GM12875 (cell line): ENCODE measurements around the gene NLGN3.

Experiments used
- H3K4me3 ChIP-seq: one replicate; pipeline ENCODE4 v1.5.1; 2011; ENCODE audit warnings: low read depth, low read length, control low read depth
- TF ChIP-seq, protein P1 (sequence below): IDR thresholded peaks from 2 replicates; pipeline ENCODE4 v1.5.1; 2011; ENCODE audit warnings: low read depth, mild to moderate bottlenecking, control low read depth, inconsistent platforms, low read length, moderate library complexity, borderline replicate concordance; ENCODE audit not compliant: insufficient read depth

Gene NLGN3

DNA sequence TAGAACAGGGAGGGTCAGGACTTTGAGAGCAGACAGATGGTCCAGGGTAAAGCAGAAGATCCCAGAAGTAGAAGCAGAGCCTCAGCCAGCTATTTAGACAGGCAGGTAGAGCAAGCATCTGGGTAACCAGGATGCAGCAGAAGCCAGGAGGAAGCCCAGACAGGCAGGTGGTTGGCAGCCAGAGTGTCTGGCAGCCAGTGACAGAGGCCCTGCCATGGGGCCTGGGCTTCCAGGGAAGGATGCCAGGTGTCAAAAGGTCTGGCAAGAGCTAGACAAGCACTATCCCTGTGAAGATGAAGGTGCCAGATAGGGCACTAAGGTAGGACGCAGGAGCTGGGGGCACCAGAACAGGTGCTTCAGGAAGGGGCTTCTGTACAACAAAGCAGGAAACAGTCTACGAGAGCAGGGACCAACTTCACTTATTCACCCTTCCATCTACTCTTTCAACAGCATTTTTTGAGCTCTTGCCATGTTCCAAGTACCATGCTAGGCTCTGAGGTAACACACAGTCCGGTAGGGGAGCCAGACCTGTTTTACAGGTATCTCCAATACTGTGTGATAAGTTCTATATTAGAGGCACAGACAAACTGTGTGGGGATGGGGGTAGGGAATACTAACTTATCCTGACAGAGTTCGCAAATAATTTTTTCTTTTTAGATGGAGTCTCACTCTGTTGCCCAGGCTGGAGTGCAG, 40.3 kb downstream of the NLGN3 start:
- no peak overlapping the region for H3K4me3 ChIP-seq
- TF ChIP-seq, protein P1, sequence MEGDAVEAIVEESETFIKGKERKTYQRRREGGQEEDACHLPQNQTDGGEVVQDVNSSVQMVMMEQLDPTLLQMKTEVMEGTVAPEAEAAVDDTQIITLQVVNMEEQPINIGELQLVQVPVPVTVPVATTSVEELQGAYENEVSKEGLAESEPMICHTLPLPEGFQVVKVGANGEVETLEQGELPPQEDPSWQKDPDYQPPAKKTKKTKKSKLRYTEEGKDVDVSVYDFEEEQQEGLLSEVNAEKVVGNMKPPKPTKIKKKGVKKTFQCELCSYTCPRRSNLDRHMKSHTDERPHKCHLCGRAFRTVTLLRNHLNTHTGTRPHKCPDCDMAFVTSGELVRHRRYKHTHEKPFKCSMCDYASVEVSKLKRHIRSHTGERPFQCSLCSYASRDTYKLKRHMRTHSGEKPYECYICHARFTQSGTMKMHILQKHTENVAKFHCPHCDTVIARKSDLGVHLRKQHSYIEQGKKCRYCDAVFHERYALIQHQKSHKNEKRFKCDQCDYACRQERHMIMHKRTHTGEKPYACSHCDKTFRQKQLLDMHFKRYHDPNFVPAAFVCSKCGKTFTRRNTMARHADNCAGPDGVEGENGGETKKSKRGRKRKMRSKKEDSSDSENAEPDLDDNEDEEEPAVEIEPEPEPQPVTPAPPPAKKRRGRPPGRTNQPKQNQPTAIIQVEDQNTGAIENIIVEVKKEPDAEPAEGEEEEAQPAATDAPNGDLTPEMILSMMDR: no peak

DNA sequence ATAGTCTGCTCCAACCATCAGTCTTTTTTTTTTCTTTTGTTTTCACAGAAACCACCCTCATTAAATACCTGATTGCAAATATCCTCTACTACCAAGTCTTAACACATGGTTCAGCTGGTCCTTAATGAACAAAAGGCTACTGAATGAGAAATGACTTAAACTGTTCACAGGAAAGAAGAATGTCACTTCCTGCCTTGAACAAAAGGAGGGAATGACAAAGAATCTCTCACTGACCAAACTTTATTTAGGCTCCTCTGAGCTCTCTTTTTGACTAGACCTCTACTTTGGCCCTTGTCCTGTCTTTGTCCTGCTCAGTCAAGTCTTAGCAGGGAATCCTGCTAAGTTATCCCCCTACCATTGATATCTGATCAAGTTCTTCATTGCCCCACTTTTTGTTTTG, 46.6 kb downstream of the NLGN3 start:
- no peak overlapping the region for H3K4me3 ChIP-seq
- TF ChIP-seq, protein P1: no peak

GRCh38 chrX:71195964-71196649, 51.5 kb downstream of the NLGN3 start:
- TF ChIP-seq, protein P1: no peak
- H3K4me3 ChIP-seq: no peak overlapping the region

DNA sequence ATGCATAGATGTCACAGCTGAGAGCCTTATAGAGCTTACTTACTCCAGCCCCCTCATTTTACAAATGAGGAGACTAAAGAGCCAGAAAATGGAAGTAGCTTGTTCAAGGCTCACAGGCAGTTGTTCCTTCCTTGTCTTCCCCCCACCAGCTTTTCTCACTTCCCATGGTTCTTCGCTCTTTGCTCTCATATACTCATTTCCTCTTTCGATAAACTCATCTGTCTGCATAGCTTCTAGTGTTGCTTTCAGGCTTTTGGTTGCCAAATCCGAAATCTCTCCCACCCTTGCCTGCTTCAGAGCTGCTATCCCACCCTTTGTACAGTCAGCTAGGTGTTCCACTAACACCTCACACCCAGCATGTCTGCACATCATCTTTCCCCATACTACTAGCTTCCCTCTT, 53.4 kb downstream of the NLGN3 start:
- H3K4me3 ChIP-seq: peak overlapping the region; percentile 33

DNA sequence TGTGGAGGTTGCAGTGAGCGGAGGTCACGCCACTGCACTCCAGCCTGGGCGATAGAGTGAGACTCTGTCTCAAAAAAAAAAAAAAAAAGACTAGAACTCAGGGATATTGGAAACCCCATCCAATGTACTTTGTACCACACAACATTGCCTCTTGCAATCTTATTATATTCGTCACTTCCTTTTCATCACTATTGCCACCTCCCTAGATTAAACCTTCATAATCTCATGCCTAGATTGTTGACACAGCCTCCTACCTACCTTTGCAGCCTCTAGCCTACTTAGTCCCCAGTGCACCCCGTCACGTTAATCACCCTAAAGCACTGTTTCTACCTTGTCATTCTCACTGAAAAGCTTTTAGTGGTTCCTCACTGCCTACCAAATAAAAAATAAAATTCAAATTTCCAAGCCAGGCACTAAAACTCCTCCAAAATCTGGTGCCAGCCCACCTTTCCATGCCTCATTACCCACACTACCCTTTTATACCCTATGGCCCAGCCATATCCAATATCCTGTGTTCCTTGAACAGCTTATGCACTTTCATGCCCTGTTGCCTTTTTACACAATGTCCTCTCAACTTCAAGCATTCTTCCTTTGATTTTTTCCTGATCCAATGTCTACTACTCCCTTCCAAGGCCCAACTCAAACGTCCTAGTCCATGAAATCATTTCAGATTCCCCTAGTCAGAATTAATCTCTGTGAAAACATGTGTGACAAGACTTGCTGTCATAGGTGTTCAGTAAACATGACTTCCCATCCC, 54.8 kb downstream of the NLGN3 start:
- TF ChIP-seq, protein P1: no peak
- no peak overlapping the region for H3K4me3 ChIP-seq

More for the DNA sequence above, 53.4 kb downstream of the NLGN3 start:
- TF ChIP-seq, protein P1: no peak

DNA sequence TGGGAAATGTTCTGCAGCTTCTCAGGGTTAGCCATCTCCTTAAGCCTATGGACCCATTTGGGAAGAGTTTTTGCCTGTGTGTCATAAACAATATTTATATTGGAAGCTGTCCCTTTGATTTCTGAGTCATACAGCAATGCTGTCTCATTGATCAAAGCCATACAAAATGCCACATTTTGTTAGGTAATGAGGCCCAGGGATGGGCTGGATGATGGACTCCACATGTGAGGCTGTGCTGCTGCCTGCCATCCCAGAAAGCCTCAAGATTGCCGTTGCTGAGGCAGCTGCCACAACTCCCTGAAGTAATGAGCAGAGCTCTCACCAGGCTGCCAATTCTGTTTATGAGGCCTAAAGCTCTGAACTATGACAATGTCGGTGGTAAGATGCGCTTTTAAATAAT, 66.2 kb downstream of the NLGN3 start:
- TF ChIP-seq, protein P1: no peak
- no peak overlapping the region for H3K4me3 ChIP-seq
